GM12872 (cell line): ENCODE results near the gene WASF2.

ENCODE experiments used
- TF ChIP-seq, protein P1 (sequence below): IDR thresholded peaks from 3 replicates; pipeline ENCODE4 v1.5.1; 2011; ENCODE audit warnings: low read depth, mild to moderate bottlenecking, low read length, moderate library complexity; ENCODE audit not compliant: insufficient read depth

The WASF2 gene

DNA sequence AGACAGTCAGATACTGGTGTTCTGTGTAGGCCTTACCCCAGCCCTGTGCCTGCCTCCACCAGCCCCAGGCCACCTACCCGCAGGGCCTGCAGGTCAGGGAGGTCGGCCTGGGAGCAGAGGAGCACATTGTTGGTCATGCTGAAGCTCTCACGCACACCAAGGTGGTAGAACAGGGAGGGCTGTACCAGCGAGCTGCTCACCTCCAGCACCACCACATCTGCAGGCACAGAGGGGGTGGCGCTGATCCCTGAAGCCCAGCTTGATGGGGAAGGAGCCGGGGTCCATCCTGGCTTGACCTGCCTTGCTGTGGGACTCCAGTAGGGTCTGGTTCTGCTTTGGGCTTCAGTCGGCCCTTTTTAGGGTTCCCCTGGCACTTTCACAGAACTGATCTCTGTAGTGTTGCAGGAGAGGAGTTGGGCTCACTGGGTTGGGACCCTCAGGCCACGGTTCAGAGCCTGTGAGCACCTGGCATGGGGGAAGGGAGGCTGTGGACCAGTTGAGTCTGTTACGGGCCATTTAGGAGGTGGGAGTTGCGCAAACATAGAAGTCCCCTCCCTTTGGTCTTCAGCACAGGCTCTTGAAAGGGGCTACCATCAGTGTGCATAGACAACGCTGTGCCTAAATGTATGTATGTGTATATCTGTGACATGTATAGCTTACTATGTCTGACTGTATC lies 125.1 kb downstream of the WASF2 start:
- TF ChIP-seq, protein P1, sequence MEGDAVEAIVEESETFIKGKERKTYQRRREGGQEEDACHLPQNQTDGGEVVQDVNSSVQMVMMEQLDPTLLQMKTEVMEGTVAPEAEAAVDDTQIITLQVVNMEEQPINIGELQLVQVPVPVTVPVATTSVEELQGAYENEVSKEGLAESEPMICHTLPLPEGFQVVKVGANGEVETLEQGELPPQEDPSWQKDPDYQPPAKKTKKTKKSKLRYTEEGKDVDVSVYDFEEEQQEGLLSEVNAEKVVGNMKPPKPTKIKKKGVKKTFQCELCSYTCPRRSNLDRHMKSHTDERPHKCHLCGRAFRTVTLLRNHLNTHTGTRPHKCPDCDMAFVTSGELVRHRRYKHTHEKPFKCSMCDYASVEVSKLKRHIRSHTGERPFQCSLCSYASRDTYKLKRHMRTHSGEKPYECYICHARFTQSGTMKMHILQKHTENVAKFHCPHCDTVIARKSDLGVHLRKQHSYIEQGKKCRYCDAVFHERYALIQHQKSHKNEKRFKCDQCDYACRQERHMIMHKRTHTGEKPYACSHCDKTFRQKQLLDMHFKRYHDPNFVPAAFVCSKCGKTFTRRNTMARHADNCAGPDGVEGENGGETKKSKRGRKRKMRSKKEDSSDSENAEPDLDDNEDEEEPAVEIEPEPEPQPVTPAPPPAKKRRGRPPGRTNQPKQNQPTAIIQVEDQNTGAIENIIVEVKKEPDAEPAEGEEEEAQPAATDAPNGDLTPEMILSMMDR, result no peak

DNA sequence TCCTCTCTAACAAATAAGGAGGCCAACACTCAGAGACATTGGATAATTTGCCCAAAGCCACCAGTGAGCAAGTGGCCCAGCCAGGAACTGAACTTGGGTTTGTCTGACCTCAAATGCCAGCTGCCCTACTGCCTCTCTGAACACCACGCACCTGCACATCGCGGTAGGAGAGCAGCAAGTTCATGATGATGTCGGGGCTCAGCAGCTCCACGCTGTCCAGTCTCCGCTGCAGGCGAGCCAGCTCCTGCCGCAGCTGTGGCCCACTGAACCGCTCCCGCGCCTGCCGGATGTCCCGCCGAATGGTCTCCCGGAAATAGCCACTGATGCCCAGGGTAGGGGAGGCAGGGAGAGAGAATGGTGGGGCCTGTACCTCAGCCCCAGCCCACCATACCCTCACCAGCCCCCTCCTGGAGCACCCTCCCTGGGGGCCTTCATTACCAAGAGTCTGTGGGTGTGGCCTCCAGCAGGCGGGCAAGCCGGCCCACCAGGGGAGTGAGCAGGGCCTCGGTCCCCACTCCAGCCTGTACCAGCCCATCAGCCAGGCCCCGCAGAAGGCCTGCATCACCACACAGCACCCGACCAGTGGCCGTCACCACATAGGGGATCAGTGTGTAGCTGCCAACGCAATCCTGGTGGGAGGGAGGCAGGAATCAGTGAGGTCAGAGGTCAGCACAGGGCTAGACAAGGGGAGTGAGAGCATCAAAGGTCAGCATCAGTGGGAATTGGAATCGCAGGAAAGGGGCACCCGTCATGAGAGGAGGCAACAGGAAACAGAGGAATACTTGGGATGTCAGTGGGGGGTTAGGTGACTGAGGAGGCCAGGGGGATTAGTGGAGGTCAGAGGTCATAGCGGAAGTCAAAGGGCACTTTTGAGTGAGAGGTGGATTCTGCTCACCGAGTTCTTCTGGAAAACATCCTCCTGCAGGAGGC lies 125.9 kb downstream of the WASF2 start:
- TF ChIP-seq, protein P1, result no peak

DNA sequence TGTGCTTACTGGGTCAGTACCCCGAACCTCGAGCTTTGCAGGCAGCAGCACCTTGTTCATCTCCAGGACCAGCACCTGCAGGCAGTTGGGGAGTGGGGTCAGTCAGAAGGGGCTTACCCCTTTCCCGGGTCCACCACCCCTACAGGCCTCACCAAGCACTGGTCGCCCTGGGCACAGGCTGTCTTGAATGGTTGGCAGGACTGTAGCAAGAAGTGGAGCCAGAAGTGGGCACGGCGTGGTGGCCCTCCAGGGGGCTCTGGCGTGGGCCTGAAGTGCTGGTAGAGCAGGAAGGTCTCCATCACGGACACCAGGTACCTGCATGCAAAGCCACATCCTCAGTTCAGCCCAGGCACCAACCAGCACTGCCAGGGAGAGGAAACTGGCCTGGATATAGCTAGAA lies 128.4 kb downstream of the WASF2 start:
- TF ChIP-seq, protein P1, result no peak

DNA sequence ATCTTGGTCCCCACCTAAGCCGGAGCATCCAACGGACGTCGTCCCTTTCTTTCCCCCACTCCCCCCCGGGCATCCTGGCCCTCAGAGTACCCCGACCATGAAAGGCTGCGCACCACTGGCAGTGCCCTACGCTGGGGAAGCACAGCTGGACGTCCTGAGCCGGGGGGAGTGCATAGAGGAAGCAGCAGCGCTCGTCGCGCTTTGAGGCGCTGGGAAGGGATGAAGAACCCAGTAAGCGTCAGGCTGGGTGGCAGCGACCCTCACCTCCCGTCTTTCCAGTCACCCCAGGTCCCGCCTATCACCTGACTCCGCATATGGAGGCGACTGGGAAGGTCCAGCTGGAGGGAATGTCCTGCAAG lies 128.9 kb downstream of the WASF2 start:
- TF ChIP-seq, protein P1, result no peak

DNA sequence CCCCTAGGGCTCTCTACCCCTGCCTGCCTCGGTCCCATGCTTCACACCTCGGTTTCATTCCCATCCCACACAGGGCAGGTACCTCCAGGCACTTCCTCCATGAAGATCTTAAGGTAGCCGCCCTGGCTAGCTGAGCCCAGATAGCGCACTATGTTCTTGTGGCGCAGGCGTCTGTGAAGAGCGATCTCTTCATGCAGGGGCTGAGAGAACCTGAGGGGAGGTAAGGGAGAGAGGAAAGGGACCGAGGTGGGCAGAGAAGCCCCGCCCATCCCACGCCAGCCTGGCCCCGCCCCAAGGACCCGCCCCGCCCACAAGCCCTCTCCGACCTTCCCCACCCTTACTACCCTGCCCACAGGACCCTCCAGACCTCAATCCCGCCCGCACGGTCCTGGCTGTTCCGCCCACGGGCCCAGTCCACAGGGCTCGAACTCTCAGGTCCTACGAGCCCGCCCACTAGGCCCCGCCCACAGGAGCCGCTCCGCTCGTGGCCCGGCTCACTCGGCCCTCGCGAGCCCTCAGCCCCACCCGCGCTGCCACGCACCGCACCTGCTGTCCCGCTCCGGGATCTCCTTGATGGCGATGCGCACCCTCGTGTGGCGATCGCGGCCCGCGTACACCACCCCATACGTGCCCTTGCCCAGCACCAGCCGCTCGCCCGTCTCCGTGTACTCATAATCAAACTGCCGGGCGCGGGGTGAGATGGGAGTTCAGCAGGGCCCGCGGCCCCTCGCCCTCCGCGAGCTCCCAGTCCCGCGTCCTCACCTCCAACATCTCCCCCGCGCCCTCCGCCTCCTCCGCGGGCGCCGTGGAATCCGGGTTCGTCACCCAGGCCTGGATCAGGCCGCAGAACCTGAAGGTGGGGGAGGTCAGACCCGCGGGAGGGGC lies 129.6 kb downstream of the WASF2 start:
- TF ChIP-seq, protein P1, result no peak

DNA sequence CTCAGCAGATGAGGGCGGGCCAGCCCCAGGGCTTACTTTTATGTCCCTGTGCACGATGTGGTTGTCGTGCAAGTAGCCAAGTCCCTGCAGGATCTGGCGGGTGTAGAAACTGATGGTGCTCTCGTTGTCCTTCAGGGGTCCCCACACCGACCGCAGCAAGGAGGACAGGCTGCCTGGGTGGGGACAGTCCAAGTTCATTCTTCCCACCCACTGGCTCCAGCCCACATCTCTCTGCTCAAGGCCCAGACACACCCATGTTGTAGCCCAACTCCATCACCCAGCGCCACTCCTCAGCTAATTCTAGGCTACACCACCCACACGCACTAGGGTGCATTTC lies 130.2 kb downstream of the WASF2 start:
- TF ChIP-seq, protein P1, result no peak

DNA sequence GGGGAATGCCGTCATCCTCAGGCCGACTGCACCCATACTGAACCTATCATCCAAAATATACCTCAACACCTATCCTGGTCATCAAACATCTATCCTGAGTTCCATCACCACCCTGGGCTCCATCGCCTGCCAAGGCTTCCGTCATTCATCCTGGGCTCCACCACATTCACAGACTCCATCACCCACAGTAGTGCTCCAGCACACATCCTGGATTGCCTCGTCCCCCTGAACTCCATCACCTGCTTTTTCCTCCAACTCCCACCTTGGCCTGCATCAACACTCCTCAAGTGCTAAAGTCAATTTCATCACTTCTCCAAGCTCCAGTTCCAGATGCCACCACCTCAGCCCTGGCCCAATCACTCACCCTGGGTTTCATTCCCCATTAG lies 131.0 kb downstream of the WASF2 start:
- TF ChIP-seq, protein P1, result no peak
